Measurements from ENCODE around the gene ZNF532. TPM values are rescaled to one million over a fixed set of nuclear protein-coding genes. Genes with fewer than 3 reads are reported as not detected.

The ZNF532 gene
- total and polyA plus RNA-seq, 3 experiments from 2014 or later: 0.70 to 6.3 (median 6.1) TPM

GRCh38 chr18:58934933-58935577 lies 70.4 kb downstream of the ZNF532 start:
- Mint-ChIP-seq H3K9me3 (no peaks in the 10 kb centered on the region), H3K27ac (no peak overlapping the region), H3K4me3 (no peak overlapping the region), H3K36me3 (peaks cover 0 to 2% (median 0%) of the 10 kb centered on the region in 3 donors), H3K4me1 (no peaks in the 10 kb centered on the region), H3K27me3 (peaks cover 4 to 11% of the 10 kb centered on the region in 2 donors)
- Histone ChIP-seq H3K4me3 (ENCODE audit: low read length) (no peak overlapping the region), H3K9me3 (ENCODE audit: low read length) (no peaks in the 10 kb centered on the region), H3K4me1 (ENCODE audit: insufficient read depth, low read length) (no peaks in the 10 kb centered on the region), H3K36me3 (ENCODE audit: insufficient read depth, low read length) (no peaks in the 10 kb centered on the region), H3K27ac (ENCODE audit: low read depth, low read length) (no peak overlapping the region), H3K27me3 (ENCODE audit: insufficient read depth, low read length, poor library complexity, severe bottlenecking) (no peaks in the 10 kb centered on the region)
- ChIA-PET CTCF (no interaction called here), POLR2A (no interaction called here)
- no peak for DNase-seq

DNA sequence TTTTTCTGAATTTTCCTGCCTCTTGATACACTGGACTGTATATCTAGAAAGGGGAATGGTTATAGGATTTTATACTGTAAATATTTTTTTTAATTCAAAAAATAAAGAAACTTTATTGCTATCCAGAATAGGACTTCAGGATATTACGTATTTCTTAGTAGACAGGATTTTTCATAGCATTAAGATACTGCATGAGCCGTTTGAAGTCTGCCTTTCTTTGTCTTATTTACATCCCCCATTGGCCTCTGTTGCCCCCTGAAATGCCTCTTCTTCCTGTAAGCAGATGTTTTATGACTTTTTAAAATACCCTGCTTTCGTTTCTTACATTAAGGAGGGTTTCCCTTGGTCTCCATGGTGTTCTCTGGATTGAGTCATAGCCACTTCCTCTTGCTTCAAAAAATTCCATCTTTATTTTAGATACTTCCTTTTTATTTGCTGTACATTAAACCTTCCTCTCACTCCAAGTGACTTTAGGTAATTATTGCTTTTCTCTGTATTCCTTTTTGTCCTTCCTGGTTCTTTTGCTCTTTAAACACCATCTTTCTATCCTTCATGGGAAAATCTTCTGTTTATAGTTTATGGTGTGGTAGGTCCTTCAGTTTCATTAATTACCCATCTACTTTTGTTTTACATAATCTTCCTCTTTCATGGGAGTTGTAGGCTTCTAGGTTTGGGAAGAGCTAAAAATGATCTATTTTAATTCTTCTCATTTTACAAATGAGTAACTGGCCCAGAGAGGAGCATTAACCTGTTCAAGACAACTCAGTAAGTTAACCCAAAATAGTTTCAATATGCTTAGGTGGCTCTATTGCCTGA lies 72.6 kb downstream of the ZNF532 start:
- no peaks in the 10 kb centered on the region for H3K27me3 ChIP-seq (ENCODE audit: insufficient read depth, low read length, poor library complexity, severe bottlenecking)
- POLR2A ChIA-PET: no interaction called here
- Mint-ChIP-seq H3K9me3 (no peaks in the 10 kb centered on the region), H3K4me3 (no peak overlapping the region), H3K36me3 (peaks cover 0 to 5% (median 2%) of the 10 kb centered on the region in 3 donors), H3K27ac (no peak overlapping the region), H3K27me3 (peaks cover 4 to 6% of the 10 kb centered on the region in 2 donors), H3K4me1 (no peaks in the 10 kb centered on the region)
- H3K4me3 ChIP-seq (ENCODE audit: low read length): no peak overlapping the region
- no peaks in the 10 kb centered on the region for H3K36me3 ChIP-seq (ENCODE audit: insufficient read depth, low read length)
- DNase-seq: no peak
- no peak overlapping the region for H3K27ac ChIP-seq (ENCODE audit: low read depth, low read length)
- H3K4me1 ChIP-seq (ENCODE audit: insufficient read depth, low read length): no peaks in the 10 kb centered on the region
- H3K9me3 ChIP-seq (ENCODE audit: low read length): no peaks in the 10 kb centered on the region
- CTCF ChIA-PET: no interaction called here

- Mint-ChIP-seq H3K9me3 (no peaks in the 10 kb centered on the region), H3K27ac (peak overlapping the region in 1 of 8 donors; percentile 2), H3K27me3 (peaks cover 4 to 6% of the 10 kb centered on the region in 2 donors), H3K4me3 (no peak overlapping the region), H3K36me3 (peaks cover 0 to 9% (median 2%) of the 10 kb centered on the region in 3 donors), H3K4me1 (no peaks in the 10 kb centered on the region)
- no peak for DNase-seq
- H3K9me3 ChIP-seq (ENCODE audit: low read length): no peaks in the 10 kb centered on the region
- POLR2A ChIA-PET: no interaction called here
- no peaks in the 10 kb centered on the region for H3K36me3 ChIP-seq (ENCODE audit: insufficient read depth, low read length)
- no peak overlapping the region for H3K27ac ChIP-seq (ENCODE audit: low read depth, low read length)
- no peaks in the 10 kb centered on the region for H3K27me3 ChIP-seq (ENCODE audit: insufficient read depth, low read length, poor library complexity, severe bottlenecking)
- CTCF ChIA-PET: no interaction called here
- no peaks in the 10 kb centered on the region for H3K4me1 ChIP-seq (ENCODE audit: insufficient read depth, low read length)
- H3K4me3 ChIP-seq (ENCODE audit: low read length): no peak overlapping the region
Measured at GRCh38 chr18:58937887-58938267, 73.2 kb downstream of the ZNF532 start.

DNA sequence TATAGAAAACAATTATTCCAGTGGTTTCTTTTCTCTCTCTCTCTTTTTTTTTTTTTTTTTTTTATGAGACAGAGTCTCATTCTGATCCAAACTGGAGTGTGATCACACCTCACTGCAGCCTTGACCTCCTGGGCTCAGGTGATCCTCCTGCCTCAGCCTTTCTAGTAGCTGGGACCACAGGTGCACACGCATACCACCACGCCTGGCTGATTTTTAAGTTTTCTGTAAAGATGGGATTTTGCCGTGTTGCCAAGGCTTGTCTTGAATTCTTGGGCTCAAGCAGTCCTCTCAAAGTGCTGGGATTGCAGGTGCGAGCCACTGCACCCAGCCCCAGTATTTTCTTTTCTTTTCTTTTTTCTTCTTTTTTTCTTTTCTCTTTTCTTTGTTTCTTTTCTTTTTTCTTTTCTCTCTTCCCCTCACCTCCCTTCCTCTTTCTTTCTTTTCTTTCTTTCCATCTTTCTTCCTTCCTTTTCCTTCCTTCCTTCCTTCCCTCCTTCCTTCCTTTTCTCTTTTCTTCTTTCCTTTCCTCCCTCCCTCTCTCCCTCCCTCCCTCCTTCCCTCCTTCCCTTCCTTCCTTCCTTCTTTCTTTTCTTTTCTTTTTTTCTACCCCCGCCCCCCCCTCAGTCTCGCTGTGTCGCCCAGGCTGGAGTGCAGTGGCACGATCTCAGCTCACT lies 76.9 kb downstream of the ZNF532 start:
- Mint-ChIP-seq H3K4me3 (no peak overlapping the region), H3K27me3 (peaks cover 8 to 9% of the 10 kb centered on the region in 2 donors), H3K9me3 (no peaks in the 10 kb centered on the region), H3K36me3 (peaks cover 0 to 9% (median 3%) of the 10 kb centered on the region in 3 donors), H3K4me1 (no peaks in the 10 kb centered on the region), H3K27ac (peak overlapping the region in 2 of 8 donors; percentile 35 to 72)
- POLR2A ChIA-PET: no interaction called here
- no peaks in the 10 kb centered on the region for H3K27me3 ChIP-seq (ENCODE audit: insufficient read depth, low read length, poor library complexity, severe bottlenecking)
- DNase-seq: no peak
- H3K4me1 ChIP-seq (ENCODE audit: insufficient read depth, low read length): no peaks in the 10 kb centered on the region
- H3K36me3 ChIP-seq (ENCODE audit: insufficient read depth, low read length): no peaks in the 10 kb centered on the region
- CTCF ChIA-PET: no interaction called here
- H3K27ac ChIP-seq (ENCODE audit: low read depth, low read length): no peak overlapping the region
- no peak overlapping the region for H3K4me3 ChIP-seq (ENCODE audit: low read length)
- H3K9me3 ChIP-seq (ENCODE audit: low read length): no peaks in the 10 kb centered on the region

- DNase-seq: no peak
- H3K4me1 Mint-ChIP-seq: no peaks in the 10 kb centered on the region
- no peaks in the 10 kb centered on the region for H3K9me3 Mint-ChIP-seq
- no peak overlapping the region for H3K4me3 Mint-ChIP-seq
- no peak overlapping the region for H3K27ac Mint-ChIP-seq
- peaks cover 0 to 9% (median 3%) of the 10 kb centered on the region in 3 donors for H3K36me3 Mint-ChIP-seq
- ChIA-PET CTCF (no interaction called here), POLR2A (no interaction called here)
- no peak overlapping the region for H3K27ac ChIP-seq (ENCODE audit: low read depth, low read length)
- H3K27me3 ChIP-seq (ENCODE audit: insufficient read depth, low read length, poor library complexity, severe bottlenecking): no peaks in the 10 kb centered on the region
- H3K9me3 ChIP-seq (ENCODE audit: low read length): no peaks in the 10 kb centered on the region
- no peaks in the 10 kb centered on the region for H3K4me1 ChIP-seq (ENCODE audit: insufficient read depth, low read length)
- H3K27me3 Mint-ChIP-seq: peaks cover 6 to 7% of the 10 kb centered on the region in 2 donors
- no peaks in the 10 kb centered on the region for H3K36me3 ChIP-seq (ENCODE audit: insufficient read depth, low read length)
- no peak overlapping the region for H3K4me3 ChIP-seq (ENCODE audit: low read length)
Measured at GRCh38 chr18:58943896-58944295, 79.2 kb downstream of the ZNF532 start.

DNA sequence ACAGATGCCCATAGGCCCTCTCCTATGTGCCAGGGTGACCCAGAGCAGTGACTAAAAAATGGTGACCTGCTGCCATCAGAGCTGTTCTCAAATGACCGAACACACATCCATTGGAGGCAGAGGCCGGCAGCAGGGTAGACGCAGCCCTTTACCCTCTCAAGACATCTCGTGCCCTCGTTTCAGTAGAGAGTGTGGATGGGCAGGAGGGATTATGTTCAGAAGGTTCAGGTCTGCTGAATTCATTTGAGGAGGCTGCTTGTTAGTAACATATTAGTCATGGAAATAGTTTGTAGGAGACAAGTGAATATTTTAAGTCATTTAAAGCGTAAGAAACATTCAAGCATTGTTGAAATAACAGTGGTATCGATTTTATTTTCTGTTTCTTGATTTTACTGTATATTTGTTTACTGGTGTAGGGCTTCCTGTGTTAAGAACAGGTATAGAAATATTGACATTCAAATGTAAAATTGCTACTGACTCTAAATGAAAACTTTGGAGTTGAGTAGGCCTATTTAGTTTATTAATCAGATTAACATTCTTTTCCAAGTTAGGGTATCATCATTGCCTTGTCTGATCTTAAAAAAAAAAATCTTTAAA lies 82.6 kb downstream of the ZNF532 start:
- no peak for DNase-seq
- ChIA-PET POLR2A (no interaction called here), CTCF (no interaction called here)
- Histone ChIP-seq H3K27me3 (ENCODE audit: insufficient read depth, low read length, poor library complexity, severe bottlenecking) (no peaks in the 10 kb centered on the region), H3K4me3 (ENCODE audit: low read length) (no peak overlapping the region), H3K4me1 (ENCODE audit: insufficient read depth, low read length) (no peaks in the 10 kb centered on the region), H3K27ac (ENCODE audit: low read depth, low read length) (no peak overlapping the region), H3K9me3 (ENCODE audit: low read length) (no peaks in the 10 kb centered on the region), H3K36me3 (ENCODE audit: insufficient read depth, low read length) (no peaks in the 10 kb centered on the region)
- peak overlapping the region in 1 of 8 donors; percentile 32 for H3K27ac Mint-ChIP-seq
- no peaks in the 10 kb centered on the region for H3K9me3 Mint-ChIP-seq
- H3K4me1 Mint-ChIP-seq: no peaks in the 10 kb centered on the region
- H3K36me3 Mint-ChIP-seq: peaks cover 0 to 3% (median 3%) of the 10 kb centered on the region in 3 donors
- H3K27me3 Mint-ChIP-seq: peaks cover 7% of the 10 kb centered on the region in 2 donors
- no peak overlapping the region for H3K4me3 Mint-ChIP-seq

- Mint-ChIP-seq H3K4me3 (no peak overlapping the region), H3K27me3 (peaks cover 7% of the 10 kb centered on the region in 2 donors), H3K36me3 (peaks cover 0 to 4% (median 3%) of the 10 kb centered on the region in 3 donors), H3K27ac (no peak overlapping the region), H3K4me1 (no peaks in the 10 kb centered on the region), H3K9me3 (no peaks in the 10 kb centered on the region)
- DNase-seq: no peak
- ChIA-PET CTCF (no interaction called here), POLR2A (no interaction called here)
- H3K4me3 ChIP-seq (ENCODE audit: low read length): no peak overlapping the region
- no peaks in the 10 kb centered on the region for H3K9me3 ChIP-seq (ENCODE audit: low read length)
- H3K36me3 ChIP-seq (ENCODE audit: insufficient read depth, low read length): no peaks in the 10 kb centered on the region
- no peaks in the 10 kb centered on the region for H3K4me1 ChIP-seq (ENCODE audit: insufficient read depth, low read length)
- H3K27ac ChIP-seq (ENCODE audit: low read depth, low read length): no peak overlapping the region
- H3K27me3 ChIP-seq (ENCODE audit: insufficient read depth, low read length, poor library complexity, severe bottlenecking): no peaks in the 10 kb centered on the region
Measured at GRCh38 chr18:58949031-58949430, 84.4 kb downstream of the ZNF532 start.
